Keratinocyte (primary cell): Measurements from ENCODE around the gene NLRP1.

Experiments used
- EZH2 ChIP-seq: IDR thresholded peaks from one replicate; pipeline ENCODE4 v1.6.1; 2012; ENCODE audit warnings: inconsistent platforms, mild to moderate bottlenecking, low read length, moderate library complexity
- TF ChIP-seq, protein P1 (sequence below), 3 experiments: IDR thresholded peaks in 1 of 3; conservative IDR thresholded peaks in 1 of 3; optimal IDR thresholded peaks in 1 of 3; 2 replicates in 2 of 3; 3 replicates in 1 of 3; pipeline versions ENCODE3 to v1.5.1; 2011; ENCODE audit warnings: low read length in 3 of 3, mild to moderate bottlenecking in 3 of 3, moderate library complexity in 2 of 3, control low read depth in 1 of 3, inconsistent platforms in 1 of 3; ENCODE audit not compliant: insufficient read depth in 2 of 3; ENCODE audit errors: extremely low read depth in 1 of 3

- TF ChIP-seq, protein P1, sequence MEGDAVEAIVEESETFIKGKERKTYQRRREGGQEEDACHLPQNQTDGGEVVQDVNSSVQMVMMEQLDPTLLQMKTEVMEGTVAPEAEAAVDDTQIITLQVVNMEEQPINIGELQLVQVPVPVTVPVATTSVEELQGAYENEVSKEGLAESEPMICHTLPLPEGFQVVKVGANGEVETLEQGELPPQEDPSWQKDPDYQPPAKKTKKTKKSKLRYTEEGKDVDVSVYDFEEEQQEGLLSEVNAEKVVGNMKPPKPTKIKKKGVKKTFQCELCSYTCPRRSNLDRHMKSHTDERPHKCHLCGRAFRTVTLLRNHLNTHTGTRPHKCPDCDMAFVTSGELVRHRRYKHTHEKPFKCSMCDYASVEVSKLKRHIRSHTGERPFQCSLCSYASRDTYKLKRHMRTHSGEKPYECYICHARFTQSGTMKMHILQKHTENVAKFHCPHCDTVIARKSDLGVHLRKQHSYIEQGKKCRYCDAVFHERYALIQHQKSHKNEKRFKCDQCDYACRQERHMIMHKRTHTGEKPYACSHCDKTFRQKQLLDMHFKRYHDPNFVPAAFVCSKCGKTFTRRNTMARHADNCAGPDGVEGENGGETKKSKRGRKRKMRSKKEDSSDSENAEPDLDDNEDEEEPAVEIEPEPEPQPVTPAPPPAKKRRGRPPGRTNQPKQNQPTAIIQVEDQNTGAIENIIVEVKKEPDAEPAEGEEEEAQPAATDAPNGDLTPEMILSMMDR (optimal IDR thresholded peaks at IDR 0.05 in 1 of 3, IDR thresholded peaks at IDR 0.05 in 1 of 3, conservative IDR thresholded peaks at IDR 0.05 in 1 of 3; ENCODE audit: extremely low read depth in 1 of 3, insufficient read depth in 2 of 3, low read length in 3 of 3): no peak
- no peak for TF ChIP-seq EZH2
Observed at GRCh38 chr17:5530265-5531084, 53.8 kb downstream of the NLRP1 start.
